ENCODE measurements around the gene IL19. TPM values are rescaled to one million over a fixed set of nuclear protein-coding genes. Genes with fewer than 3 reads are reported as not detected.

Gene IL19
- total and polyA plus RNA-seq, 8 donors, result not detected

DNA sequence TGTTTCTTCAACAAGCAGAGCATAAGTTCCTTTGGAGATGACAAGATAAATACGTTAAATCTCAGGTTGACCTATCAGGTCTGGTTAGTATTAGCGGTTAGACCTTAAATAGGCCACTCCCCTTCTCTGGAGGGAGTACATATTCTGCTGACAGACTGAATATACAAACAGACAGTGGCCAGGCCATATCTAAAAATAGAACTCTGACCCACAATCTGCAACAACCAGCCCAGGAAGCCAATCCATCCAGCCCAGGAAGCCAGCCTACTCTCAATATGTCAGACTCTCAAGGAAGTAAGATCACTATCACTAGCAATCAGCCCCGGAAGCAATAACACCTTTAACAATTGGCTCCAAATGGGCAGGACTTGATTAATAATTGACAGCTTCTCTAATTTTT lies 101.6 kb downstream of the IL19 start:
- FAIRE-seq (no peak), ATAC-seq (no peak), DNase-seq (no peak)
- Histone ChIP-seq H3K27me3 (no peaks in the 10 kb centered on the region), H3K4me1 (no peaks in the 10 kb centered on the region), H3K9me3 (no peaks in the 10 kb centered on the region), H3K36me3 (no peaks in the 10 kb centered on the region), H3K4me3 (no peak overlapping the region), H3K27ac (no peak overlapping the region)
- TF ChIP-seq, protein P1, sequence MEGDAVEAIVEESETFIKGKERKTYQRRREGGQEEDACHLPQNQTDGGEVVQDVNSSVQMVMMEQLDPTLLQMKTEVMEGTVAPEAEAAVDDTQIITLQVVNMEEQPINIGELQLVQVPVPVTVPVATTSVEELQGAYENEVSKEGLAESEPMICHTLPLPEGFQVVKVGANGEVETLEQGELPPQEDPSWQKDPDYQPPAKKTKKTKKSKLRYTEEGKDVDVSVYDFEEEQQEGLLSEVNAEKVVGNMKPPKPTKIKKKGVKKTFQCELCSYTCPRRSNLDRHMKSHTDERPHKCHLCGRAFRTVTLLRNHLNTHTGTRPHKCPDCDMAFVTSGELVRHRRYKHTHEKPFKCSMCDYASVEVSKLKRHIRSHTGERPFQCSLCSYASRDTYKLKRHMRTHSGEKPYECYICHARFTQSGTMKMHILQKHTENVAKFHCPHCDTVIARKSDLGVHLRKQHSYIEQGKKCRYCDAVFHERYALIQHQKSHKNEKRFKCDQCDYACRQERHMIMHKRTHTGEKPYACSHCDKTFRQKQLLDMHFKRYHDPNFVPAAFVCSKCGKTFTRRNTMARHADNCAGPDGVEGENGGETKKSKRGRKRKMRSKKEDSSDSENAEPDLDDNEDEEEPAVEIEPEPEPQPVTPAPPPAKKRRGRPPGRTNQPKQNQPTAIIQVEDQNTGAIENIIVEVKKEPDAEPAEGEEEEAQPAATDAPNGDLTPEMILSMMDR (IDR thresholded peaks at IDR 0.05), result no peak
- 75 to 80% methylated on average over 3 of the region's 3 CpGs for WGBS, 2 donors
- intact Hi-C loops (cut with DNase I), result no loop called here

DNA sequence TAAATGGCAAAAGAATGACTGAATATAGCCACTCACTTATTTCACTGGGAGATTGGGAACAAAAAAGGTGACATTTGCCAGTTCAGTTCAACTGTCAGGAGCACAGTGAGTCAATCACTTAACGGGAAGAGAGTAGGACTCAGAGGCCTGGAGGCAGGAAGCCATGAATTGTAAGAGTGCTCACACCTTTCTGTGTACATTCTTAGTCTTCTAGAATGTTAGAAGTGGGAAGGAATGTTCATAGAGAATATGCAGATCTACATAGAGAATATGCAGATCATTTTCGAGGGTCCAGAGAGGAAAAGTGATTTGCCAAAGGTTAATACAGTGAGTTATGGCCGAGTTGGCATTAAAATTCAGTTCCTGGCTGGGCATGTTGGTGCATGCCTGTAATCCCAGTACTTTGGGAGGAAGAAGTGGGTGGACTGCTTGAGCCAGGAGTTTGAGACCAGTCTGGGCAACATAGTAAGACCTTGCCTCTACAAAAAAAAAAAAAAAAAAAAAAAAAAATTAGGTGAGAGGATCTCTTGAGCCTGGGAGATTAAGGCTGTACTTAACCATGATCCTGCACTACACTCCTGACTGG lies 103.1 kb downstream of the IL19 start:
- TF ChIP-seq, protein P1 (IDR thresholded peaks at IDR 0.05), result no peak
- FAIRE-seq, result no peak
- intact Hi-C loops (cut with DNase I), result no loop called here
- Histone ChIP-seq H3K27ac (no peak overlapping the region), H3K4me3 (no peak overlapping the region), H3K9me3 (no peaks in the 10 kb centered on the region), H3K36me3 (no peaks in the 10 kb centered on the region), H3K4me1 (no peaks in the 10 kb centered on the region), H3K27me3 (no peaks in the 10 kb centered on the region)
- no peak for ATAC-seq
- 78 to 79% methylated on average over 3 of the region's 3 CpGs for WGBS, 2 donors
- DNase-seq, result no peak

DNA sequence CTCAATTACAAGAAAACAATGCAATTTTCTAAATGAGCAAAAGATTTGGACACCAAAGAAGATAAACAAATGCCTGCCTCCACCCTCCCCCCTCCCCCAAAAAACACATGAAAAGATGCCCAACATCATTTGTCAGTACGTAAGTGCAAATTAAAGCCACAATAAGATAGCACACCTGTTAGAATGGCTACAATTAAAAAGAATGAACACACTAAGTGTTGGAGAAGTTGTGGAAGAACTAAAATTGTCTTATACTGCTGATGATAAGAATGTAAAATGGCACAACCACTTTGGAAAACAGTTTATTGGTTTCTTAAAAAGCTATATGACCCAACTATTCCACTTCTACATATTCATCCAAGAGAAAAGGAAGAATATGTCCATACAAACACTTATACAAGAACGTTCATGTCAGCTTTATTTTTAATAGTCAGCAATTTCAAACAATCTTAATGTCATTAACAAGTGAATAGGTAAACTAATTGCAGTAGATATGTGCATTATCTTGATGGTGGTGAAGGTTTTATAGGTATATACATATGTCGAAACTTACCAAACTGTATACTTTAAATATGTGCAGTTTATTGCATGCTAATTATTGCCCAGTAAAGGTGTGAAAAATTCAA lies 105.3 kb downstream of the IL19 start:
- Histone ChIP-seq H3K9me3 (no peaks in the 10 kb centered on the region), H3K27ac (no peak overlapping the region), H3K36me3 (no peaks in the 10 kb centered on the region), H3K27me3 (no peaks in the 10 kb centered on the region), H3K4me1 (no peaks in the 10 kb centered on the region), H3K4me3 (no peak overlapping the region)
- FAIRE-seq, result no peak
- 60 to 73% methylated on average over 3 of the region's 3 CpGs for WGBS, 2 donors
- TF ChIP-seq, protein P1 (IDR thresholded peaks at IDR 0.05), result no peak
- no peak for ATAC-seq
- DNase-seq, result no peak
- intact Hi-C loops (cut with DNase I), result no loop called here

DNA sequence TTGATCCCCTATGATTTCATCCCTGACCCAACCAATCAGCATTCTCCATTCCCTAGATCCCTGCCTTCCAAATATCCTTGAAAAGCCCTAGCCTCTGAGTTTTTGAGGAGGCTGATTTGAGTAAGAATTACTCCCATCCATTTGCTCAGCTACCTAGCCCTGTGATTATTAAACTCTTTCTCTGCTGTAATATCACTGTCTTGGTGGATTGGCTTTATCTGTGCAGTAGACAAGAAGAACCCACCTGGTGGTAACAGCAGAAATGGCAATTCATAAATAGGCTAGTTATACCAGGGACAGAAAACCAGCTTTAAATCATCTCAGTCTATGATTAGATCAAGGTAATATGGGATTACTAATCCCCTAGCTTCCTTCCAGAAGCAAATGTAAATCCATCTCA lies 107.9 kb downstream of the IL19 start:
- TF ChIP-seq, protein P1 (IDR thresholded peaks at IDR 0.05), result no peak
- intact Hi-C loops (cut with DNase I), result no loop called here
- Histone ChIP-seq H3K4me3 (no peak overlapping the region), H3K27me3 (no peaks in the 10 kb centered on the region), H3K36me3 (no peaks in the 10 kb centered on the region), H3K4me1 (no peaks in the 10 kb centered on the region), H3K27ac (no peak overlapping the region), H3K9me3 (no peaks in the 10 kb centered on the region)
- ATAC-seq (no peak), DNase-seq (no peak), FAIRE-seq (no peak)

DNA sequence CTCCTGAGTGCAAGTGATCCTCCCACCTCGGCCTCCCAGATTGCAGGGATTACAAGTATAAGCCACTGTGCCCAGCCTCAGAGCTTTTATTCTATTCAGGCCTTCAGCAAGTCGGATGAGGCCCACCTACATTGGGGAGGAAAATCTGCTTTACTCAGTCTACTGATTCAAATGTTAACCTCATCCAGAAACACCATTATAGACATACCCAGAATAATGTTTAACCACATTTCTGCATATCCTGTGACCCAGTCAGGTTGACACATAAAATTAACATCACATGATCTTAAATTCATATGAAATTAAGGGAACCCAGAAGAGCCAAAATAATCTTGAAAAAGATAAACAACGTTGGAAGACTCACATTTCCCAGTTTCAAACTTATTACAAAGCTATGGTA lies 109.7 kb downstream of the IL19 start:
- FAIRE-seq, result no peak
- Histone ChIP-seq H3K9me3 (no peaks in the 10 kb centered on the region), H3K36me3 (no peaks in the 10 kb centered on the region), H3K4me1 (no peaks in the 10 kb centered on the region), H3K4me3 (no peak overlapping the region), H3K27ac (no peak overlapping the region), H3K27me3 (no peaks in the 10 kb centered on the region)
- WGBS, 2 donors, result 62 to 75% methylated on average over 3 of the region's 3 CpGs
- no peak for ATAC-seq
- DNase-seq, result no peak
- intact Hi-C loops (cut with DNase I), result no loop called here
- TF ChIP-seq, protein P1 (IDR thresholded peaks at IDR 0.05), result no peak

All from pancreas (tissue), 10 donors.